H9 (cell line): ENCODE measurements around the gene GADD45GIP1. TPM values are rescaled to one million over a fixed set of nuclear protein-coding genes. Genes with fewer than 3 reads are reported as not detected.

Source experiments
- DNase-seq: peaks from one replicate; pipeline ENCODE4 v3.0.0-alpha.2; 2017
- H2AFZ ChIP-seq: one replicate; pipeline ENCODE4 v1.6.1; 2013; ENCODE audit warnings: mild to moderate bottlenecking, low read length, control low read depth, moderate library complexity
- H2AK5ac ChIP-seq: 2 replicates; pipeline ENCODE4 v1.6.1; 2013; ENCODE audit warnings: low read length, control low read depth, mixed read lengths; ENCODE audit not compliant: insufficient read length
- H2BK120ac ChIP-seq: one replicate; pipeline ENCODE4 v1.6.1; 2013; ENCODE audit warnings: low read depth, mild to moderate bottlenecking, low read length, control low read depth, inconsistent platforms; ENCODE audit not compliant: poor library complexity, severe bottlenecking
- H2BK12ac ChIP-seq: 2 replicates; pipeline ENCODE4 v1.6.1; 2013; ENCODE audit warnings: low read length, control low read depth, mixed read lengths, low read depth; ENCODE audit not compliant: insufficient read length
- H2BK15ac ChIP-seq: 2 replicates; pipeline ENCODE4 v1.6.1; 2013; ENCODE audit warnings: low read depth, low read length, control low read depth
- H2BK20ac ChIP-seq: one replicate; pipeline ENCODE4 v1.6.1; 2013; ENCODE audit warnings: low read depth, mild to moderate bottlenecking, low read length, control low read depth, inconsistent platforms; ENCODE audit not compliant: poor library complexity, severe bottlenecking
- H2BK5ac ChIP-seq: 2 replicates; pipeline ENCODE4 v1.6.1; 2013; ENCODE audit warnings: low read length, control low read depth, mixed read lengths; ENCODE audit not compliant: insufficient read length
- H3K14ac ChIP-seq: 2 replicates; pipeline ENCODE4 v1.6.1; 2013; ENCODE audit warnings: low read length, control low read depth; ENCODE audit not compliant: insufficient read depth
- H3K18ac ChIP-seq: 2 replicates; pipeline ENCODE4 v1.6.1; 2013; ENCODE audit warnings: low read depth, mild to moderate bottlenecking, mixed read lengths, low read length, control low read depth; ENCODE audit not compliant: insufficient read length
- H3K23ac ChIP-seq: 2 replicates; pipeline ENCODE4 v1.6.1; 2013; ENCODE audit warnings: low read length, control low read depth, mixed read lengths, low read depth; ENCODE audit not compliant: insufficient read length
- H3K23me2 ChIP-seq: 2 replicates; pipeline ENCODE4 v1.6.1; 2013; ENCODE audit warnings: low read depth, mild to moderate bottlenecking, mixed read lengths, low read length, control low read depth; ENCODE audit not compliant: insufficient read length, poor library complexity, severe bottlenecking
- H3K27ac ChIP-seq: 2 replicates; pipeline ENCODE4 v1.5.1; 2013; ENCODE audit warnings: low read length, control low read depth, mixed read lengths, low read depth; ENCODE audit not compliant: insufficient read length
- H3K27me3 ChIP-seq: 2 replicates; pipeline ENCODE4 v1.6.1; 2013; ENCODE audit warnings: low read length, control low read depth, inconsistent platforms; ENCODE audit not compliant: insufficient read depth
- H3K4ac ChIP-seq: 2 replicates; pipeline ENCODE4 v1.6.1; 2013; ENCODE audit warnings: low read depth, mild to moderate bottlenecking, control low read depth, inconsistent platforms, low read length, moderate library complexity
- H3K4me1 ChIP-seq: 2 replicates; pipeline ENCODE4 v1.6.1; 2013; ENCODE audit warnings: low read length, control low read depth, inconsistent platforms; ENCODE audit not compliant: insufficient read depth
- H3K4me2 ChIP-seq: 2 replicates; pipeline ENCODE4 v1.6.1; 2013; ENCODE audit warnings: low read length, control low read depth, mixed read lengths; ENCODE audit not compliant: insufficient read length, insufficient read depth
- H3K56ac ChIP-seq: 2 replicates; pipeline ENCODE4 v1.6.1; 2013; ENCODE audit warnings: low read depth, mild to moderate bottlenecking, mixed read lengths, low read length, control low read depth; ENCODE audit not compliant: insufficient read length
- H3K79me1 ChIP-seq: 2 replicates; pipeline ENCODE4 v1.6.1; 2013; ENCODE audit warnings: low read depth, mild to moderate bottlenecking, moderate library complexity, low read length, control low read depth, inconsistent platforms; ENCODE audit not compliant: insufficient read depth, poor library complexity, severe bottlenecking
- H3K79me2 ChIP-seq: 2 replicates; pipeline ENCODE4 v1.6.1; 2013; ENCODE audit warnings: low read length, control low read depth, inconsistent platforms; ENCODE audit not compliant: insufficient read depth
- H3K9ac ChIP-seq: 2 replicates; pipeline ENCODE4 v1.6.1; 2013; ENCODE audit warnings: low read length, control low read depth, mixed read lengths; ENCODE audit not compliant: insufficient read length; ENCODE audit errors: extremely low read depth
- H3K9me3 ChIP-seq: one replicate; pipeline ENCODE4 v1.6.1; 2013; ENCODE audit warnings: low read depth, low read length, inconsistent platforms; ENCODE audit not compliant: control insufficient read depth
- H3T11ph ChIP-seq: one replicate; pipeline ENCODE4 v1.6.1; 2013; ENCODE audit warnings: mild to moderate bottlenecking, low read length, control low read depth, inconsistent platforms
- H4K20me1 ChIP-seq: one replicate; pipeline ENCODE4 v1.6.1; 2013; ENCODE audit not compliant: control insufficient read depth, insufficient read length, insufficient read depth
- H4K5ac ChIP-seq: 2 replicates; pipeline ENCODE4 v1.6.1; 2013; ENCODE audit warnings: low read depth, mild to moderate bottlenecking, mixed read lengths, low read length, control low read depth; ENCODE audit not compliant: insufficient read length
- H4K8ac ChIP-seq: replicated peaks from 2 replicates; pipeline ENCODE4 v1.6.1; 2013; ENCODE audit warnings: low read length, control low read depth, mixed read lengths, low read depth; ENCODE audit not compliant: insufficient read length
- H4K91ac ChIP-seq: 2 replicates; pipeline ENCODE4 v1.6.1; 2013; ENCODE audit warnings: low read depth, mild to moderate bottlenecking, moderate library complexity, mixed read lengths, low read length, control low read depth; ENCODE audit not compliant: insufficient read length
- H3K27ac Mint-ChIP-seq, 3 experiments: 2 replicates in 2 of 3; 3 replicates in 1 of 3; pipeline ENCODE4 v1.8.0; 2020 to 2021; ENCODE audit warnings: mixed read lengths in 3 of 3, mild to moderate bottlenecking in 1 of 3, moderate library complexity in 1 of 3
- H3K27me3 Mint-ChIP-seq: 2 replicates; pipeline ENCODE4 v1.8.0; 2021; ENCODE audit warnings: low read depth, mild to moderate bottlenecking, moderate library complexity, mixed read lengths
- H3K36me3 Mint-ChIP-seq, 3 experiments: 2 replicates in 2 of 3; 3 replicates in 1 of 3; pipeline ENCODE4 v1.8.0; 2020 to 2021; ENCODE audit warnings: low read depth in 3 of 3, mixed read lengths in 3 of 3; ENCODE audit not compliant: insufficient read depth in 1 of 3
- H3K4me1 Mint-ChIP-seq, 2 experiments: 2 replicates each; pipeline ENCODE4 v1.8.0; 2020; ENCODE audit warnings: mixed read lengths in 2 of 2
- H3K4me3 Mint-ChIP-seq, 2 experiments: 2 replicates in 1 of 2; 3 replicates in 1 of 2; pipeline ENCODE4 v1.8.0; 2020 to 2021; ENCODE audit warnings: mild to moderate bottlenecking in 2 of 2, mixed read lengths in 2 of 2, moderate library complexity in 1 of 2
- H3K9me3 Mint-ChIP-seq, 2 experiments: 2 replicates in 1 of 2; 3 replicates in 1 of 2; pipeline ENCODE4 v1.8.0; 2020; ENCODE audit warnings: mild to moderate bottlenecking in 2 of 2, mixed read lengths in 2 of 2, moderate library complexity in 1 of 2
- WGBS: extraction: QIAGEN DNeasy Blood & Tissue Kit; methylation state at CpG from one replicate; pipeline ENCODE4 v1.1.7; 2013; ENCODE audit warnings: missing lambda C conversion rate, low lambda C conversion rate, mixed read lengths; ENCODE audit not compliant: insufficient read length; ENCODE audit errors: extremely low coverage; 5-methylcytosine and 5-hydroxymethylcytosine counted together
- total RNA-seq: library from RNA; stranded (reverse); gene quantifications from 2 replicates; pipeline ENCODE4 v1.2.1, GENCODE V29; 2021
- TF ChIP-seq, protein P1 (sequence below): fragments of 200-600 bp; sonication (generic); conservative IDR thresholded peaks from 3 replicates; pipeline ENCODE4 v1.8.0; 2021; ENCODE audit warnings: antibody characterized with exemption, mild to moderate bottlenecking

Gene GADD45GIP1
- total RNA-seq, 1 experiment from 2014 or later: 44.5 TPM

DNA sequence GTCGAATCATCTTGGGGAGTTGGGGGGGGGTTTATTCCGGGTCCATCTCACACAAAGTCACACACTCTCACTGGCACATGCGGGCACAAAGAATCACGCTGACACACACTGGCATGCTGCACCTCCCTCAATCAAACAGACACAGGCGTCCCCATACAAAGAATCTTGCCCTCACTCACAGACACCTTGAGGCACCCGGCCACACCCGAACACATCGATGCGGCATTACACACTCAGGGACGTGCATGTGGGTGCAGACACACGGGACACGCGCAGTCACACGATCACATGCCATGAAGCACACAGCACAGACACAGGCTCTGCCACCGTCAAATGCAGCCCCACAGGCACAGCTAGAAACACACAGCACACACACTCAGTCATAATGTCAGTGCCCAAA is 46.1 kb upstream of the GADD45GIP1 start:
- Histone ChIP-seq H3K4ac (no peak overlapping the region), H2BK20ac (no peak overlapping the region), H4K8ac (no peak overlapping the region), H4K5ac (no peak overlapping the region), H2AK5ac (no peak overlapping the region), H2BK120ac (no peak overlapping the region), H3K9ac (no peak overlapping the region), H2BK15ac (no peak overlapping the region), H3K56ac (no peak overlapping the region), H2BK5ac (no peak overlapping the region), H4K20me1 (peaks cover 2% of the 10 kb centered on the region), H3K4me1 (no peaks in the 10 kb centered on the region), H3K79me1 (no peaks in the 10 kb centered on the region), H3K4me2 (no peak overlapping the region), H3K23me2 (no peaks in the 10 kb centered on the region), H3K27me3 (peaks cover 28% of the 10 kb centered on the region; the same call in 1 of the 2 replicates), H2BK12ac (no peak overlapping the region), H3K79me2 (no peaks in the 10 kb centered on the region), H3K18ac (no peak overlapping the region), H3T11ph (no peak overlapping the region), H2AFZ (no peak overlapping the region), H4K91ac (no peak overlapping the region), H3K27ac (no peak overlapping the region), H3K9me3 (no peaks in the 10 kb centered on the region), H3K23ac (no peak overlapping the region), H3K14ac (no peak overlapping the region)
- DNase-seq: no peak
- no CpG with 5 or more reads among the region's 15 CpGs for WGBS
- H3K36me3 Mint-ChIP-seq: no peaks in the 10 kb centered on the region
- H3K27me3 Mint-ChIP-seq: peaks cover 97% of the 10 kb centered on the region
- no peaks in the 10 kb centered on the region for H3K9me3 Mint-ChIP-seq
- no peak overlapping the region; a peak in 1 of 5 replicates for H3K4me3 Mint-ChIP-seq
- no peak overlapping the region for H3K27ac Mint-ChIP-seq
- TF ChIP-seq, protein P1, sequence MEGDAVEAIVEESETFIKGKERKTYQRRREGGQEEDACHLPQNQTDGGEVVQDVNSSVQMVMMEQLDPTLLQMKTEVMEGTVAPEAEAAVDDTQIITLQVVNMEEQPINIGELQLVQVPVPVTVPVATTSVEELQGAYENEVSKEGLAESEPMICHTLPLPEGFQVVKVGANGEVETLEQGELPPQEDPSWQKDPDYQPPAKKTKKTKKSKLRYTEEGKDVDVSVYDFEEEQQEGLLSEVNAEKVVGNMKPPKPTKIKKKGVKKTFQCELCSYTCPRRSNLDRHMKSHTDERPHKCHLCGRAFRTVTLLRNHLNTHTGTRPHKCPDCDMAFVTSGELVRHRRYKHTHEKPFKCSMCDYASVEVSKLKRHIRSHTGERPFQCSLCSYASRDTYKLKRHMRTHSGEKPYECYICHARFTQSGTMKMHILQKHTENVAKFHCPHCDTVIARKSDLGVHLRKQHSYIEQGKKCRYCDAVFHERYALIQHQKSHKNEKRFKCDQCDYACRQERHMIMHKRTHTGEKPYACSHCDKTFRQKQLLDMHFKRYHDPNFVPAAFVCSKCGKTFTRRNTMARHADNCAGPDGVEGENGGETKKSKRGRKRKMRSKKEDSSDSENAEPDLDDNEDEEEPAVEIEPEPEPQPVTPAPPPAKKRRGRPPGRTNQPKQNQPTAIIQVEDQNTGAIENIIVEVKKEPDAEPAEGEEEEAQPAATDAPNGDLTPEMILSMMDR: no peak
- 0 out of 4 replicates have a peak, but pooled peaks cover 0 to 5% of the 10 kb centered on the region in 2 experiments for H3K4me1 Mint-ChIP-seq
